Left renal pelvis (tissue), 4 donors: Measurements from ENCODE around the gene TIMM13. TPM values are rescaled to one million over a fixed set of nuclear protein-coding genes. Genes with fewer than 3 reads are reported as not detected.
"Not testable (repeated sequence)": the region's sequence is repeated elsewhere in the genome, so short reads cannot be mapped to it uniquely, and the experiment has no call there.

ENCODE experiments used
- DNase-seq, 4 donors: peaks; one replicate each; pipeline ENCODE4 v3.0.0-alpha.2; 2013; ENCODE audit warnings: low read depth in 4 of 4, low spot score in 3 of 4
- polyA plus RNA-seq, 4 donors: library from polyadenylated mRNA; unstranded; fragments of 120-200 nt; gene quantifications; one replicate each; pipeline ENCODE4 v1.2.1, GENCODE V29; 2013; ENCODE audit not compliant: insufficient read length in 4 of 4

TIMM13 gene
- polyA plus RNA-seq, 4 donors: 58.0 to 108 (median 62.2) TPM

DNA sequence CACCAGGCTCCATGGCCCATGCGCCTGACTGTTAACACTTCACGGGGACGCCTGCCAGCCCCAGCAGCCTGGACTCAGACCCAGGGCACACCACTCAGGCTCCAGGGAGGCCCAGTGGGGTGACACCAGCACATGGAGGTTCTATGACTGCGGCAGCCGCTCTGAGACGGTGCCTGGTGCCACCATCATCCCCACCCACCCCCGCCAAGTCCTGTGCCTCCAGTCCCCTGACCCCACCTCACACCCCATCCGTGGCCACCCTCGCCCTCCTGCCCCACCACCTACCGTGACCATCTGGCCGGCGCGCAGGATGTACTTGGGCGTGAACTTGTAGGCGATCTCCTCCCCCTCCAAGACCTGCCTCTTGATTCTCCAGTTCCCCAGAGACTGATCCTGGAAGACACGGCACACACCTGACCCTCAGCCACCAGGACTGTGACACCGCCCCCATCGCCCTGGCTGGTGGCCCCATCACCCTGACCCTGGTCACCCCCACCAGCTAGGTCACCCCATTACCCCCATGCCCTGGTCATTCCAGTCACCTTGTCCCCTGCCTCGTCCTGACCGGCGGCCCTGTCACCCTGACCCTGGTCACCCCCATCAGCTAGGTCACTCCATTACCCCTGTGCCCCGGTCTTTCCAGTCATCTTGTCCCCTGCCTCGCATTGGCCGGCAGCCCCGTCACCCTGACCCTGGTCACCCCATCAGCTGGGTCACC, 4.9 kb upstream of the TIMM13 start:
- DNase-seq: no peak

DNA sequence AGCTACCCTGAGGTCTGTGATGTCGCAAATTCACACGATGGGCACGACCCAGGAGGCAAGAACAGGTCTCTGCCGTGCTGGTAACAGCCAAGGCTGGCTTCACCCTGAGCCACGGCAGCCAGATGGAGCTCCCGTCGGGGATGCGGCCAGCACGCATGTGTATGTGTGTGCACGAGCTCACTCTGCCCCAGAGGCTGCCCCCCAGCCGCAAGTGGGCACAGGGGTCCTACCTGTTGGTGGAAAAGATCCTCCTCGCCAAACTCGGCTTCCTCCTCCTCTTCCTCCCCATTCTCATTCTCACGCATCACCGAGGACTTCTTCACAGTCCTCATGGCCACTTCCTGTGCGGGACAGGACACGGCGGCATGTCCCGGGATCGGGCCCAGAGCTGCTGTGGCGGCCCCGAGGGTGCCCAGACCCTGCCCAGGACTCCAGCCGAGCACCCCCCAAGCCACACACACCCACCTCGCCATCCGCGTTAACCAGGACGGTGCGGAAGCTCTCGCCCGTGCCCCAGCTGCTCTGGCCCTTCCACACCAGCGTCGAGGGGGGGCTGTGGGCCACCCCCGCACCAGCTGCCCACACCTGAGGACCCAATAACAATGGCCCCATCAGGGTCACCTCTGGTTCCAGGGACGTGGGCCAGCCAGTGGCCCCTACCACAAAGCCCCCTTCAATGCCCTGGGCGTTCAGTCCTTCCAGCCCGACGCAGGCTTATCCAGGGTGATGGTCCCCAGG, 4.1 kb upstream of the TIMM13 start:
- DNase-seq: no peak

GRCh38 chr19:2429917-2430535, 2.6 kb upstream of the TIMM13 start:
- no peak for DNase-seq

DNA sequence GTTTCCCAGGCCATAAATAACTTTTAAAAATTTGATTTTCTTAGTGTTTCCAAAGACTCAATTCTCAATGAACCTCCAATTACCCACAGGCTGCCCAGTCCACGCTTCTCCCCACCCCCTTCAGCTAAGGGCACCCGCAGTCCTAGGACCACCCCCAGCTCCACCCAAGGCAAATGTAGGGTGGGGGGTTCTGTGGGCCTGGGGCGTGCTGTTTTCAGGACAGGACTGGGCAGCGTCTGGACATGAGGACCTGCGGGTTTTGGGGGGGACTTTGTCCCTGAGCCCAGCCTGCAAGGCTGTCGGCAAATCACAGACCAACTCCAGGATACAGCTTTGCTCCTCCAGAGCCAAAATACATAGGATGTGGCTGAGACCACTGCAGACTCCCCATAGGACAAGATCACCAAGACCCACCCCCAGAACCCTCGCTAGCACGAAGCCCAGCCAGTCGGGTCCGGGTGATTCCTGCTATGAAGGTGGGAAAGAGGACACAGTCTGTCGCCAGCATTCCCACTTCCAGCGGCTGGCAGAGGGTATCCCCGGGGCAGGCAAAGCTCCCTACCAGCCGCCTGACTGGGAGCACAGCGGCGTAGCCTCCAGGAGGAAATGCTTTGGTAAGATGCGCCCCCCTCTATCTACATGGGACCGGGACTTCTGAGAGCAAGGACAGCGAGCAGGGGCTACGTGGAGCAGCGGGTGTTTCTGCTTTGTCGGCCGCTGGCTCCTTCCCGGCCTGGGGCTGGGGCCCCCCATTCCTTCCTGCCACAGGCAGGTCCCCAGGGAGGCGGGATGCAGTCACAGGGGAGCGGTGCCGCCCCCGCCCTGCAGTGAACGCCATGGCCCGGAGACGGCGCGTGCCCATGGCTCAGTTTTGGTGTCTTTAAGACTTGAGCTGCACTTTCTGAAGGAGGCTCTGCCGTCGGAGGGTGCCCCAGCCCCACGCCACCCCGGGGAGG, 1.6 kb upstream of the TIMM13 start:
- no peak for DNase-seq

- DNase-seq: no peak
Measured at GRCh38 chr19:2428321-2428690, 920 bp upstream of the TIMM13 start.

DNA sequence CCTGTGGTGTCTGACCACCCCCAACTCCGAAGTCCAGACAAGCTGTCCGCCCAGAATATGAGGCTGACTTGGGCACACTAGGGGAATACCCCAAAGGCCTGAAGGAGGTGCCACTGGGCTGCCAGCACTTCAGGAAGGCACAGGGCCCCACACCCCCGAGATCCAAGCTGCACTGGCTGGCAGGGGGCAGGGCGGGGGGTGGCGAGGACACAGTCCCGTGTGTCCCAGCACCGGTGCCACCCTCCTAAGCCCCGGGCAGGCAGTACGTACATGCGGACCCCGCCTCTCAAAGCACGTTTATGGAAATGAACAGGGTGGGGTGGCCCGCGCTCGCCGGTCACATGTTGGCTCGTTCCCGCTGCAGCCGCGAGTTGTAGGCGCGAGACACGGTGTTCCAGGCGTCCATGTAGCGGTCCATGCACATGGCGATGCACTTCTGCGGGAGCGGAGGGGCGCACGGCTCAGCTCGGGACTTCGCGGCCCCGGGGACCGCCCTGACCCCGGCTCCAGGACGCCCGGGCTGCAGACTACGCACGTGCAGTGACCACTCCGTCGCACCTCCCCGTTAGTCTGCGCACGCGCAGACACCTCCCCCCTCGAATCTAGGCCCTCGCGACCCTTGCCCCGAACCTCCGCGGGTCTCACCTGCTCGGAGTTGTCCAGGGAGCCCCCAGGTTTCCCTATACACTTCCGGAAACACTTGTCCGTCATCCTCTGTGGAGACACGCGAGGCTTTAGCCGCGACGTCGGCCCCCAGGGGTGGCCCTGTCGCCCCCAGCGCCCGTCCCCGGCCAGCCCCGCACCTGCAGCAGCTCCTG, 566 bp downstream of the TIMM13 start:
- DNase-seq: no peak

DNA sequence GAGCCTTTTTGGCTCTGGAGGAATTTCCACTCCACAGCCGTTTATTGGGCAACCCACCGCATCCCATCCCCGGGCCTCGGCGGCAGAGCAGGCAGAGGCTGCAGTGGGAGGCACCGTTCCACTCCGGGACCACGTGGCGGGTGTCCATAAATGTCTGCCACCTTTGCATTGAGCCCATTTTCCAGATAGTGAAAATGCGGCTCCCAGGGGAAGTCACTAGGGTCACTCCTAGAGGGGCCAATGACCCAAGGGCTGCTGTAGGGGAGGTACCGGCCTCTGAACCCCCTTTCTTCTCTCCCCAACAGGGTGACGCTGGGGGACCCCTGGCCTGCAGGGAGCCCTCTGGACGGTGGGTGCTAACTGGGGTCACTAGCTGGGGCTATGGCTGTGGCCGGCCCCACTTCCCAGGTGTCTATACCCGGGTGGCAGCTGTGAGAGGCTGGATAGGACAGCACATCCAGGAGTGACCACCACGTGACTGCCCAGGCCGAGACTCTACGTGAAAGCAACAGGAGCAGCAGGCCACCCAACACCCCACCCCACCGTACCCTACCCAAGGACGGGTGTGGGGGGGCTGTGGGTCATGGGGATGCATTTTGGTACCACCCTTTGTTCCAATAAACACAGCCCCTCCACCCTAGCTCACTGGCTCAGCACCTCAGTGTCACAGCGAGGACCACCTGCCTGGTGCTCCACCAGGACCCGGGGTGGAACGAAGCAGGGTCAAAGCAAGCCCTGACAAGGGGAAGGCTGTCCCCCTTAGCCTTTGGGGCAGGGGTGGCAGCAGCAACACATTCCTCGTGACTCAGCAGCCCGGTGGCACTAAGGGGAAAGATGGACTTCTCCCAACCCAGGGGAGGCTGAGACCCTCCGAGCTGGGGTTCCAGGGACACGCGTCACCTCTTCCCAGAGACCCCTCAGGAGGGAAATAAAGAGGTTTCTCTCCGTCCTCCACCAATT, 1.5 kb downstream of the TIMM13 start:
- DNase-seq: no peak

- DNase-seq: no peak
Measured at GRCh38 chr19:2424686-2425621, 2.4 kb downstream of the TIMM13 start.

- no peak for DNase-seq
Measured at GRCh38 chr19:2423915-2424685, 3.3 kb downstream of the TIMM13 start.

- no peak for DNase-seq
Measured at GRCh38 chr19:2423071-2423914, 4.1 kb downstream of the TIMM13 start.

- DNase-seq: no peak
Measured at GRCh38 chr19:2421581-2422306, 5.6 kb downstream of the TIMM13 start.

- no peak for DNase-seq
Measured at GRCh38 chr19:2420490-2420889, 6.9 kb downstream of the TIMM13 start.

- no peak for DNase-seq
Measured at GRCh38 chr19:2419754-2420153, 7.6 kb downstream of the TIMM13 start.

DNA sequence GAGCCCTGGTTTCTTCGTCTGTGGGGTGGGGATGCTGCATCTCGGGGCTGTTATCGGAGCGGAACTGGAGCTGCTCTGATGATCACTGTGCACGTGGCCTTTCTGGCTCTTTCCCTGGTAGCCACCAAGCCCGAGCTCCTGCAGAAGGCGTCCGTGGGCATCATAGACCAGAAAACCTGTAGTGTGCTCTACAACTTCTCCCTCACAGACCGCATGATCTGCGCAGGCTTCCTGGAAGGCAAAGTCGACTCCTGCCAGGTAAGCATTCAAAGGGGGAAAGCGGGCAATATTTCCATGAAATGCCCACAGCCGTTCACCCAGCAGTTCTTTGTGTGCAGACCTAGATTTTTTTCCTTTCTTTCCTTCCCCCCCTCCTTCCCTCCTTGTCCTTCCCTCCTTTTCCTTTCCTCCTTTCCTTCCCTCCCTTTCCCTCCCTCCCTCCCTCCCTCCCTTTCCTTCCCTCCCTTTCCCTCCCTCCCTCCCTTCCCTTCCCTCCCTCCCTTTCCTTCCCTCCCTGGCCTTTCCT, 9.4 kb downstream of the TIMM13 start:
- no peak for DNase-seq

DNA sequence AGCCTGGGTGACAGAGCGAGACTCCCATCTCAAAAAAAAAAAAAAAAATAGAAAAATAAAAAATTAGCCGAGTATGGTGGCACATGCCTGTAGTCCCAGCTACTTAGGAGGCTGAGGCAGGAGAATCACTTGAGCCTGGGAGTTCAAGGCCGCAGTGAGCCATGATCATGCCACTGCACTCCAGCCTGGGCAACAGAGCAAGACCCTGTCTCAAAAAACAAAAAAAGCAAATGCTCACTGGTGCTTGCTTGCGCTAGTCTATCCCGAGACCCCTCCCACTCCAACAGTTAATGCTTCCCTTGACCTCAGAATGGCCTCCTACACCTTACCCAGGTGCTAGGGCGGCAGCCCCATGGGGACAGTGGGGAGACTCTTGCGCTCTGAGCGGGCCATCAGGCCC, 9.9 kb downstream of the TIMM13 start:
- not testable (repeated sequence) for DNase-seq
